Liver (tissue), 3 donors: Measurements from ENCODE around the gene TTC38.
"Not testable (repeated sequence)": the region's sequence is repeated elsewhere in the genome, so short reads cannot be mapped to it uniquely, and the experiment has no call there.

Experiments used
- REST ChIP-seq: IDR thresholded peaks from 2 replicates; pipeline ENCODE4 v1.6.1; 2016; ENCODE audit warnings: antibody characterized with exemption, mild to moderate bottlenecking
- SP1 ChIP-seq: IDR thresholded peaks from 2 replicates; pipeline ENCODE4 v1.6.1; 2018; ENCODE audit warnings: antibody characterized with exemption, mild to moderate bottlenecking
- TAF1 ChIP-seq: conservative IDR thresholded peaks from 2 replicates; pipeline ENCODE4 v1.6.1; 2016; ENCODE audit warnings: antibody characterized with exemption, mild to moderate bottlenecking
- YY1 ChIP-seq: IDR thresholded peaks from 2 replicates; pipeline ENCODE4 v1.6.1; 2016; ENCODE audit warnings: antibody characterized with exemption, mild to moderate bottlenecking
- TF ChIP-seq, protein P1 (sequence below): fragments of 150-350 bp; IDR thresholded peaks from 2 replicates; pipeline ENCODE4 v1.5.1; 2017; ENCODE audit warnings: improper control_type of control experiment, low read depth, low read length; ENCODE audit not compliant: missing input control
- donor health status: healthy.
- donor health status: healthy.

GRCh38 chr22:46312848-46313247 lies 45.0 kb downstream of the TTC38 start:
- TF ChIP-seq, protein P1, sequence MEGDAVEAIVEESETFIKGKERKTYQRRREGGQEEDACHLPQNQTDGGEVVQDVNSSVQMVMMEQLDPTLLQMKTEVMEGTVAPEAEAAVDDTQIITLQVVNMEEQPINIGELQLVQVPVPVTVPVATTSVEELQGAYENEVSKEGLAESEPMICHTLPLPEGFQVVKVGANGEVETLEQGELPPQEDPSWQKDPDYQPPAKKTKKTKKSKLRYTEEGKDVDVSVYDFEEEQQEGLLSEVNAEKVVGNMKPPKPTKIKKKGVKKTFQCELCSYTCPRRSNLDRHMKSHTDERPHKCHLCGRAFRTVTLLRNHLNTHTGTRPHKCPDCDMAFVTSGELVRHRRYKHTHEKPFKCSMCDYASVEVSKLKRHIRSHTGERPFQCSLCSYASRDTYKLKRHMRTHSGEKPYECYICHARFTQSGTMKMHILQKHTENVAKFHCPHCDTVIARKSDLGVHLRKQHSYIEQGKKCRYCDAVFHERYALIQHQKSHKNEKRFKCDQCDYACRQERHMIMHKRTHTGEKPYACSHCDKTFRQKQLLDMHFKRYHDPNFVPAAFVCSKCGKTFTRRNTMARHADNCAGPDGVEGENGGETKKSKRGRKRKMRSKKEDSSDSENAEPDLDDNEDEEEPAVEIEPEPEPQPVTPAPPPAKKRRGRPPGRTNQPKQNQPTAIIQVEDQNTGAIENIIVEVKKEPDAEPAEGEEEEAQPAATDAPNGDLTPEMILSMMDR = not testable (repeated sequence)
- not testable (repeated sequence) for TF ChIP-seq TAF1, SP1, YY1, REST
